WERI-Rb-1 (cell line): Measurements from ENCODE around the gene GLIS1.

Source experiments
- DNase-seq: peaks from one replicate; pipeline ENCODE4 v3.0.0-alpha.2; 2020
- H3K27ac ChIP-seq: fragments of 250-450 bp; sonication (Bioruptor Pico); 2 replicates; pipeline ENCODE4 v1.5.1; 2020; ENCODE audit warnings: mild to moderate bottlenecking, moderate library complexity
- H3K27me3 ChIP-seq: fragments of 250-450 bp; sonication (Bioruptor Pico); 2 replicates; pipeline ENCODE4 v1.5.1; 2021; ENCODE audit warnings: mild to moderate bottlenecking, low read depth, moderate library complexity; ENCODE audit not compliant: insufficient read depth, severe bottlenecking
- H3K36me3 ChIP-seq: fragments of 250-450 bp; sonication (Bioruptor Pico); 2 replicates; pipeline ENCODE4 v1.5.1; 2020; ENCODE audit warnings: mild to moderate bottlenecking, moderate library complexity
- H3K4me3 ChIP-seq: 2 replicates; pipeline ENCODE4 v1.5.1; 2011; ENCODE audit warnings: low read depth, mild to moderate bottlenecking, control low read depth, low read length
- H3K9me3 ChIP-seq: fragments of 250-450 bp; sonication (Bioruptor Pico); 2 replicates; pipeline ENCODE4 v1.5.1; 2021; ENCODE audit warnings: mild to moderate bottlenecking, moderate library complexity; ENCODE audit not compliant: severe bottlenecking
- TF ChIP-seq, protein P1 (sequence below): IDR thresholded peaks from 2 replicates; pipeline ENCODE4 v1.5.1; 2011; ENCODE audit warnings: low read depth, mild to moderate bottlenecking, control low read depth, inconsistent platforms, low read length

The GLIS1 gene

DNA sequence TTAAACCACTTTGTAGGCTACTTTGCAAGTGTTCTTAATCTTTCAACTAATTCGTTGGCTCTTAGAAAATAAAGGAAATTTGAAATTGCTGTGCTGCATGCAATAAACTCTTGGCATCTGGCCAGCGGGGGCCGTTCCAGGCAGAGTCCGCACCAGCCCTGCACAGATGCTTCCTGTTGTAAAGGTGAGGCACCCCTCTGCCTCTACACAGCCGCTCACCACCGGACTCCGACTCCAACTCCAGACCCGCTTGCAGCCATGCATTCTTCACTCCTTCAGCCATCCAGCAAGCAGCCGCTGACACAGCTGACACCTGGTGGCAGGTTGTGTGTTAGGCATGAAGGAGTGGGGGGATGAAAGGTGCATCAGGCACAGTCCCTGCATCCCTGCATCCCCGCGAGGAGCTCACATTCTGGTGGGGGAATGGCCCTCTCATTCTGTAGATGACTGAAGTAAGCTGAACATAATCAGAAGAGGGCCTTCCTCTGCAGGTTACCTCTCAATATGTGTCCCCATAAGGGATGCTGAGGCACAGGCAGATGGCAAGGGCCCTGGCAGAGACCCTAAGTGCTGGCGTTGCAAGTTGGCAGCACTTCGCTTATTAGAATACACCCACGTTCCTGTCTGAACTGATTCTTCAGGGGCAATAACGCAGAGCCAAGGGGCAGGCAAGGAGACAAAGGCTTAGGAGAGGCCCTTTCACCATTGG is 56.8 kb downstream of the GLIS1 start:
- peak overlapping the region; percentile 24 for H3K4me3 ChIP-seq
- TF ChIP-seq, protein P1, sequence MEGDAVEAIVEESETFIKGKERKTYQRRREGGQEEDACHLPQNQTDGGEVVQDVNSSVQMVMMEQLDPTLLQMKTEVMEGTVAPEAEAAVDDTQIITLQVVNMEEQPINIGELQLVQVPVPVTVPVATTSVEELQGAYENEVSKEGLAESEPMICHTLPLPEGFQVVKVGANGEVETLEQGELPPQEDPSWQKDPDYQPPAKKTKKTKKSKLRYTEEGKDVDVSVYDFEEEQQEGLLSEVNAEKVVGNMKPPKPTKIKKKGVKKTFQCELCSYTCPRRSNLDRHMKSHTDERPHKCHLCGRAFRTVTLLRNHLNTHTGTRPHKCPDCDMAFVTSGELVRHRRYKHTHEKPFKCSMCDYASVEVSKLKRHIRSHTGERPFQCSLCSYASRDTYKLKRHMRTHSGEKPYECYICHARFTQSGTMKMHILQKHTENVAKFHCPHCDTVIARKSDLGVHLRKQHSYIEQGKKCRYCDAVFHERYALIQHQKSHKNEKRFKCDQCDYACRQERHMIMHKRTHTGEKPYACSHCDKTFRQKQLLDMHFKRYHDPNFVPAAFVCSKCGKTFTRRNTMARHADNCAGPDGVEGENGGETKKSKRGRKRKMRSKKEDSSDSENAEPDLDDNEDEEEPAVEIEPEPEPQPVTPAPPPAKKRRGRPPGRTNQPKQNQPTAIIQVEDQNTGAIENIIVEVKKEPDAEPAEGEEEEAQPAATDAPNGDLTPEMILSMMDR, result peak; percentile 94
- H3K27ac ChIP-seq, result peak overlapping the region; percentile 75
- no peaks in the 10 kb centered on the region for H3K27me3 ChIP-seq
- H3K9me3 ChIP-seq, result no peaks in the 10 kb centered on the region
- DNase-seq, result peak; percentile 84
- H3K36me3 ChIP-seq, result no peaks in the 10 kb centered on the region

DNA sequence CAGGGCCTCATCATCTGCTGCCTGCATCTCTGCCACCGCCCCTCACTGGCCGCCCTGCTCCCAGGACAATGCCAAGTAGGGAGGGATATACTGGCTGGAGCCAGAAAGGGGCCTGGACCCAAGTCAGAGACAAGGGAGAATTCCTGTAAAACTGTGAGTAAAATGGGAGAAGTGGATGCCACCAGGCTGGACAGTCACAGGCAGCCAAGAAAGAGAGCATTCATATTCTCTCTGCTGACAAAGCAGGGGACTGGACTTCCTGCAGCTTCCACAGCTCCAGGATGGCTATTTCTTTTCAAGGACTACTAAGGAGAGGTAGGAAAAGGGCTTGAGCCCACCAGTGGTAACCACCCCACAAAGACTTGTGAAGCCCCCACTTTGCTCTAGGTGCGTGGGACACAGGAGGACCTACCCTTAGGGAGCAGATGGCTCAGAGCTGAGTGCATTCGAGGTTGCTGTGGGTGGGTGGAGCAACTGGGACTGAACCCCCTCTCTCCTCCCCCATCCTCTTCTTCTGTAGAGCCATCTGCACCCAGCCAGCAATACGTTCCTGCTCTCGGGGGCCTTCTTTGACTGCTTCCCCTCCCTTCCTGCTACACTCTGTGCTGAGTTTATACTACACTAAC is 57.5 kb downstream of the GLIS1 start:
- DNase-seq, result peak; percentile 73
- Histone ChIP-seq H3K36me3 (no peaks in the 10 kb centered on the region), H3K9me3 (no peaks in the 10 kb centered on the region), H3K27me3 (no peaks in the 10 kb centered on the region), H3K27ac (peak overlapping the region; percentile 75), H3K4me3 (peak overlapping the region; percentile 24)
- TF ChIP-seq, protein P1, result no peak

DNA sequence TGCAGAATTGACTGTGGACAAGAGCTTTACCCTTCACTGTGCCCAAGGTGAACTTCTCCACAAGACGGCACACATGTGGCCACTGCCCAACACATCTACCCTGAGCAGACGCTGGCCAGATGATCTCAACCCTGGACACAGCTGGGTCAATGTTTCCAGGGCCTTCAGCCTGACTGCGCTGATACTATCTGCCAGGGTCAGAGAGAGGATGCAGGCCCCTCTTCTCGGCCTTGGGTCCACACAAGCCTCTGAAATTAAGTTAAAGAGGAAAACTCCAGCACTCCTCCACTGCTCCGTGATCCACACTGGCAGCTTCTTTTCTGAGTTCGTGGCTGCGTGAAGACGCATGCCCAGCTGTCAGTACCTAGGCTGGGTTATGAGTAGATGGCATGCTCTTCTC is 58.1 kb downstream of the GLIS1 start:
- no peak for DNase-seq
- no peak overlapping the region for H3K4me3 ChIP-seq
- H3K27ac ChIP-seq, result peak overlapping the region; percentile 75
- H3K27me3 ChIP-seq, result no peaks in the 10 kb centered on the region
- H3K36me3 ChIP-seq, result no peaks in the 10 kb centered on the region
- TF ChIP-seq, protein P1, result no peak
- no peaks in the 10 kb centered on the region for H3K9me3 ChIP-seq

DNA sequence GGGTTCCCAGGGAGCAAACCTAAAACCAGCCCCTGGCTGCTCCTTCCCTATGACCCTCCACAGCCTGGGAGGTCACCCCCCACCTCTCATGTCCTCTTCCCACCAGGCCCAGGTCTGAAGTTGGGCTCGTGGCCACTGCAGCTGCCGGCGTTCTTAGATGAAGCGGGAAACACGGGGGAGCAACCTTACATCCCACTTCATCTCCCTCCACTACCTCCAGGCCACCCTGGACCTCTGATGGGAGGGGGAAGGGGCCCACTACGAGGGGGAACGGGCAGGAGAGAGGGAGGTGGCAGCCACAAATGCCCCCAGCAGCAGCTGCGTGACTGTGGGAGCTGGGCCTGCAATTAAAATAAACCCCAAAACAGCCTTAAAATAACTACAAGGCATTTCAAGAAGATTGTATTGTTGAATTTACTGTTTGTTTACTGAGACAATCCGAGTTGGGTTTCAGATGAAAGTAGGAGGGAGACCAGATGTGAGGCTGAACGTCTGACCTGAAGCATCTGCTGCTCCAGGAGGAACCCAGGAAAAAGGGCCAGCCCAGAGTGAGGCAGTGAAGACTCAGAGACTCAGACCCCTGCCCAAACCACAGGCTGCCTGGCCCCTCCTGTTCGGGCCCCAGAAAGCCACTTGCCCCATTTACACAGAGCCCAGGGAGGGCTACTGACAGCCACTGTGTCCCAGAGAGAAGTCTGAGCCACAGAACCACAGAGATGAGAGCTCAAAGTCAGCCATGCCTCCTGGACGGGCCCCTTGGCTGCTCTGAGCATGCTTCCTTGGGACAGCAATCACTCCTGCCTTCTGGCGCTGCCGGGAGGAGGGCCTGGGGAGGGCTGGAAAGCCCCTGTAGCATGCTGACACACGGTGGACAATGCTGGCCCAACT is 59.8 kb downstream of the GLIS1 start:
- DNase-seq, result no peak
- Histone ChIP-seq H3K36me3 (no peaks in the 10 kb centered on the region), H3K27me3 (no peaks in the 10 kb centered on the region), H3K9me3 (no peaks in the 10 kb centered on the region), H3K27ac (no peak overlapping the region), H3K4me3 (no peak overlapping the region)
- TF ChIP-seq, protein P1, result peak; percentile 28; the same call in 1 of the 2 replicates

DNA sequence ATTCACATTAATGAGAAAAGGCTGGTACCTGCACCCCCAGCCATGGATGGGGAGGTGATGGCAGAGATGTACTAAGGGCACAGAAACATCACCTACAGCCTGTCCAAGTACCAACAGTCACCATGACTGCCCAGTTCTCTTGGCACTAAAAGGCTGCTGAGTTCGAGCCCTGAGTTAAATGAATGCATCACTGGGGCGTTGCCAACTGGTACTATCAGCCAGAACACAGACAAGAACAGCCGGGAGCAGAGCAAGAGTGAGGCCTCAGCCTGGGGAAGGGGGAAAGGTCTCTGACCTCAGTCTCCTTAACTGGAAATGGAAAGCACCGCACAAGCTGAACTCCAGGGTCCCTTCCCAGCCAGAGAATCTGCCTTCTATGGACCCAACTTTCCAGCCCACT is 60.5 kb downstream of the GLIS1 start:
- H3K27me3 ChIP-seq, result no peaks in the 10 kb centered on the region
- TF ChIP-seq, protein P1, result no peak
- H3K36me3 ChIP-seq, result no peaks in the 10 kb centered on the region
- no peak overlapping the region for H3K27ac ChIP-seq
- no peak for DNase-seq
- H3K9me3 ChIP-seq, result no peaks in the 10 kb centered on the region
- H3K4me3 ChIP-seq, result no peak overlapping the region
